Liver (tissue), 9 donors: ENCODE measurements around the gene KDELR3. TPM values are rescaled to one million over a fixed set of nuclear protein-coding genes. Genes with fewer than 3 reads are reported as not detected.

Experiments used
- DNase-seq: peaks from one replicate; pipeline ENCODE4 v3.0.0-alpha.2; 2017; ENCODE audit warnings: low spot score
- H3K27ac ChIP-seq, 2 donors: one replicate each; pipeline ENCODE4 v1.7.0; 2013; ENCODE audit warnings: inconsistent platforms in 2 of 2, low read length in 2 of 2, control low read depth in 1 of 2, low read depth in 1 of 2, mild to moderate bottlenecking in 1 of 2
- H3K27me3 ChIP-seq, 4 donors: one replicate each; pipeline versions ENCODE4 v1.6.1 to v1.7.0; 2013; ENCODE audit warnings: low read length in 3 of 4, inconsistent platforms in 1 of 4, mild to moderate bottlenecking in 1 of 4, moderate library complexity in 1 of 4; ENCODE audit not compliant: control insufficient read depth in 4 of 4, insufficient read depth in 4 of 4
- H3K36me3 ChIP-seq, 4 donors: one replicate each; pipeline versions ENCODE4 v1.6.1 to v1.7.0; 2013; ENCODE audit warnings: low read length in 3 of 4, mild to moderate bottlenecking in 3 of 4, low read depth in 1 of 4, moderate library complexity in 1 of 4; ENCODE audit not compliant: control insufficient read depth in 4 of 4, insufficient read depth in 3 of 4
- H3K4me1 ChIP-seq, 4 donors: one replicate each; pipeline versions ENCODE4 v1.6.1 to v1.7.0; 2013; ENCODE audit warnings: low read length in 3 of 4, mild to moderate bottlenecking in 3 of 4, moderate library complexity in 1 of 4; ENCODE audit not compliant: control insufficient read depth in 4 of 4, insufficient read depth in 4 of 4
- H3K4me3 ChIP-seq, 3 donors: one replicate each; pipeline versions ENCODE4 v1.6.1 to v1.7.0; 2013; ENCODE audit warnings: low read length in 3 of 3, control low read depth in 1 of 3, low read depth in 1 of 3, mild to moderate bottlenecking in 1 of 3
- H3K9ac ChIP-seq, 2 donors: one replicate each; pipeline ENCODE4 v1.7.0; 2013; ENCODE audit warnings: low read length in 2 of 2, mild to moderate bottlenecking in 2 of 2, moderate library complexity in 2 of 2, control low read depth in 1 of 2, low read depth in 1 of 2
- H3K9me3 ChIP-seq, 4 donors: one replicate each; pipeline versions ENCODE4 v1.6.1 to v1.7.0; 2013; ENCODE audit warnings: low read length in 3 of 4; ENCODE audit not compliant: control insufficient read depth in 4 of 4
- EGR1 ChIP-seq, 2 donors: IDR thresholded peaks; 2 replicates each; pipeline ENCODE4 v1.6.1; 2016 to 2018; ENCODE audit warnings: antibody characterized with exemption in 2 of 2, low read depth in 2 of 2
- FOXA1 ChIP-seq: IDR thresholded peaks from 2 replicates; pipeline ENCODE4 v1.6.1; 2016; ENCODE audit warnings: antibody characterized with exemption
- FOXA2 ChIP-seq: IDR thresholded peaks from 2 replicates; pipeline ENCODE4 v1.6.1; 2016; ENCODE audit warnings: antibody characterized with exemption
- GABPA ChIP-seq, 2 donors: IDR thresholded peaks in 1 of 2; conservative IDR thresholded peaks in 1 of 2; 2 replicates each; pipeline ENCODE4 v1.6.1; 2016; ENCODE audit warnings: antibody characterized with exemption in 2 of 2, mild to moderate bottlenecking in 1 of 2, moderate library complexity in 1 of 2
- HNF4A ChIP-seq, 2 donors: conservative IDR thresholded peaks; 2 replicates each; pipeline ENCODE4 v1.6.1; 2016; ENCODE audit warnings: antibody characterized with exemption in 2 of 2, mild to moderate bottlenecking in 2 of 2
- HNF4G ChIP-seq: IDR thresholded peaks from 2 replicates; pipeline ENCODE4 v1.6.1; 2016; ENCODE audit warnings: antibody characterized with exemption
- JUND ChIP-seq, 2 donors: IDR thresholded peaks; 2 replicates each; pipeline ENCODE4 v1.6.1; 2016; ENCODE audit warnings: antibody characterized with exemption in 2 of 2
- NR2F2 ChIP-seq: IDR thresholded peaks from 2 replicates; pipeline ENCODE4 v1.6.1; 2016; ENCODE audit warnings: antibody characterized with exemption
- RAD21 ChIP-seq, 2 donors: IDR thresholded peaks; 2 replicates each; pipeline ENCODE4 v1.6.1; 2016; ENCODE audit warnings: antibody characterized with exemption in 2 of 2, mild to moderate bottlenecking in 2 of 2
- RXRA ChIP-seq, 2 donors: IDR thresholded peaks; 2 replicates each; pipeline ENCODE4 v1.6.1; 2017 to 2018; ENCODE audit warnings: antibody characterized with exemption in 2 of 2, mild to moderate bottlenecking in 1 of 2
- SP1 ChIP-seq: IDR thresholded peaks from 2 replicates; pipeline ENCODE4 v1.6.1; 2018; ENCODE audit warnings: antibody characterized with exemption, mild to moderate bottlenecking
- TAF1 ChIP-seq: conservative IDR thresholded peaks from 2 replicates; pipeline ENCODE4 v1.6.1; 2016; ENCODE audit warnings: antibody characterized with exemption, mild to moderate bottlenecking
- YY1 ChIP-seq: IDR thresholded peaks from 2 replicates; pipeline ENCODE4 v1.6.1; 2016; ENCODE audit warnings: antibody characterized with exemption, mild to moderate bottlenecking
- WGBS: extraction: QIAGEN DNeasy Blood & Tissue Kit; methylation state at CpG from one replicate; pipeline ENCODE4 v1.1.7; 2013; 5-methylcytosine and 5-hydroxymethylcytosine counted together
- polyA plus RNA-seq, 2 donors: library from polyadenylated mRNA; stranded (reverse) in 1 of 2; unstranded in 1 of 2; fragments of 200-250 nt in 1 of 2; fragments of >200 nt in 1 of 2; fragmentation: Nextera tagmentation in 1 of 2; extraction: Ambion mirVana in 1 of 2; gene quantifications; one replicate each; pipeline versions ENCODE4 v1.2.1 to v1.2.3, GENCODE V29; 2013 to 2015
- total RNA-seq, 2 donors: library from RNA; depleted of rRNA; stranded (reverse); fragments of >200 nt; gene quantifications; one replicate each; pipeline ENCODE4 v1.2.3, GENCODE V29; 2014
- TF ChIP-seq, protein P1 (sequence below): IDR thresholded peaks from 2 replicates; pipeline ENCODE4 v1.6.1; 2016; ENCODE audit warnings: antibody characterized with exemption
- TF ChIP-seq, protein P2 (sequence below): IDR thresholded peaks from 2 replicates; pipeline ENCODE4 v1.6.1; 2016; ENCODE audit warnings: antibody characterized with exemption
- TF ChIP-seq, protein P3 (sequence below): fragments of 150-350 bp; IDR thresholded peaks from 2 replicates; pipeline ENCODE4 v1.5.1; 2017; ENCODE audit warnings: improper control_type of control experiment, low read depth, low read length; ENCODE audit not compliant: missing input control
- TF ChIP-seq, protein P4 (sequence below): IDR thresholded peaks from 2 replicates; pipeline ENCODE4 v1.6.1; 2016; ENCODE audit warnings: antibody characterized with exemption, mild to moderate bottlenecking
- TF ChIP-seq, protein P5 (sequence below): IDR thresholded peaks from 2 replicates; pipeline ENCODE4 v1.6.1; 2016; ENCODE audit warnings: antibody characterized with exemption
- donor health status: healthy.
- donor health status: healthy.
- donor health status: healthy.
- donor health status: healthy.
- donor health status: healthy.

Gene KDELR3
- total and polyA plus RNA-seq, 4 donors = 3.5 to 12.8 (median 9.5) TPM

DNA sequence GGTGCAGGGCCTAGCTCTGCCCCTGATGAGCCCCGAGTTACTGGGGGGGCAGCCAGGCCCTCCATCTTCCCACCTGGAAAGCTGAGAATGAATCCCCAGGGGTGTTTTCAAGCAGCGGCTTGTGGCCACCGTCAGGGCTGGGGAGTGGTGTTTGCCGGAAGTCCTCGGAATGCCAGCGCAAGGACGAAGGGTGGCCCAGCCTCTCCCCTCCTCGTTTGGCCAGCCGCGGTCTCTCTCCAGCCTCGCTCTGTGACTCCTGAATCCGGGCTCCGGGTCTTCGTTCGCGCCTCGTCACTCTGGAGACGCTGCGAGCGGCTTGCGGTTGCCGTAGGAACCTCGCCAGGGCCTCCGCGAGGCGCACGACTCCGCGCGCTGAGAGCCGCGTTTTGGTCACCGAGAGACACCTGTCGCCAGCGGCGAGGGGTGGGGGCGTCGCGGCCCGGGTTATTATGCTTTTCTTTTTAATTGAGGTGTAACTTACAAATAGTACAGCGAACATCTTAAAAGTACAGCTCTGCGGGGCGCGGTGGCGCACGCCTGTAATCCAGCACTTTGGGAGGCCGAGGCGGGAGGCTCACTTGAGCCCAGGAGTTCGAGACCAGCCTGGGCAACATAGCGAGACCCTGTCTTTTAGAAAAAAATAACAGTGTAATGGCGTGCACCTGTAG, 6.3 kb upstream of the KDELR3 start:
- no peak overlapping the region for H3K4me3 ChIP-seq
- H3K9ac ChIP-seq = no peak overlapping the region
- H3K27ac ChIP-seq = no peak overlapping the region
- no peaks in the 10 kb centered on the region for H3K36me3 ChIP-seq
- H3K9me3 ChIP-seq = no peaks in the 10 kb centered on the region
- H3K4me1 ChIP-seq = peaks cover 3 to 5% (median 4%) of the 10 kb centered on the region in 4 donors
- no peak for TF ChIP-seq TAF1
- peak in 1 of 2 donors; percentile 10 for TF ChIP-seq RAD21 (IDR thresholded peaks at IDR 0.05)
- TF ChIP-seq YY1 = no peak
- TF ChIP-seq, protein P1, sequence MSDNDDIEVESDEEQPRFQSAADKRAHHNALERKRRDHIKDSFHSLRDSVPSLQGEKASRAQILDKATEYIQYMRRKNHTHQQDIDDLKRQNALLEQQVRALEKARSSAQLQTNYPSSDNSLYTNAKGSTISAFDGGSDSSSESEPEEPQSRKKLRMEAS = no peak
- no peak for TF ChIP-seq EGR1 (IDR thresholded peaks at IDR 0.05; ENCODE audit: low read depth in 2 of 2)
- TF ChIP-seq SP1 = no peak
- H3K27me3 ChIP-seq = peaks cover 0 to 3% (median 1%) of the 10 kb centered on the region in 4 donors
- DNase-seq = peak; percentile 68
- WGBS = 14% methylated on average over 51 of the region's 51 CpGs

DNA sequence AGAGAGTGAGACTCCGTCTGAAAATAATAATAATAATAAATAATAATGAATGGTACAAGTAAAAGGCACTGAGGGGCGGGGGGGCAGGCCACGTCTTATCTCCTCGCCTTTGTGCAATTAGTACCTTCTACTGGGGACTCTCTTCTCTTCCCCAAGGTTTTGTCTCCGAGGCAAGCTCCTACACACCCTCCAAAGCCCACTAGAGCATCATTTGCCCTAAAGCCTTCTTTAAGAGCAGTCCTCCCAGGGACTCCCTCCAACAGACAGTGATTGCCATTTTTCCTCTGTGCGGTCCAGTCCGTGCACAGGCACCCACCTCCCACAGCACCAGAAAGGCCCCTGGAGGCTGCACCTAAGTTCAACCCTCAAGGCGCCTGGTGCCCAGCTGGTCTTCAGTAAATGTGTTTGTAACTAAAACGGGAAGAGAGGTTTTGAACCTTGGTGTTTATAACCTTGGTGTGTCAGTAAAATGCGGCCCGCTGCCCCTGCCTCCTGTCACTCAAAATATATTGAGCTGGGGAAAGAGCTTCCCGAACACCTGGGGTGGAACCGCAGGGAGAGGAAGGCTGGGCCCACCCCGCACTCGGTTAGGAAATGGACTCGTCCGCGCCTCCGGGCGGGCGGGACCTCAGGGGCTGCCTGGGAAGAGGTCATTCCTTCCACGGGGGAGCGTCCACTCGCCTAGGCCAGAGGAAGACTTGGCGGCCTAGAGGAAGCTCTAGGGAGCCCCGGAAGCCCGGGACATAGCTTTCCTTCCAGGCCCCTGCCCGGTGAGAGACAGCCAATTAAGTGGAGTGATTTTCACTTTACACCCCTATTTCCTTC, 4.7 kb upstream of the KDELR3 start:
- TF ChIP-seq HNF4A (conservative IDR thresholded peaks at IDR 0.05) (no peak), GABPA (IDR thresholded peaks at IDR 0.05 in 1 of 2, conservative IDR thresholded peaks at IDR 0.05 in 1 of 2) (no peak), JUND (IDR thresholded peaks at IDR 0.05) (no peak), TAF1 (no peak), FOXA1 (no peak), NR2F2 (no peak), YY1 (no peak), RXRA (IDR thresholded peaks at IDR 0.05) (no peak), HNF4G (no peak), EGR1 (IDR thresholded peaks at IDR 0.05; ENCODE audit: low read depth in 2 of 2) (no peak), RAD21 (IDR thresholded peaks at IDR 0.05) (no peak), FOXA2 (no peak), SP1 (no peak)
- TF ChIP-seq, protein P1 = no peak
- TF ChIP-seq, protein P2, sequence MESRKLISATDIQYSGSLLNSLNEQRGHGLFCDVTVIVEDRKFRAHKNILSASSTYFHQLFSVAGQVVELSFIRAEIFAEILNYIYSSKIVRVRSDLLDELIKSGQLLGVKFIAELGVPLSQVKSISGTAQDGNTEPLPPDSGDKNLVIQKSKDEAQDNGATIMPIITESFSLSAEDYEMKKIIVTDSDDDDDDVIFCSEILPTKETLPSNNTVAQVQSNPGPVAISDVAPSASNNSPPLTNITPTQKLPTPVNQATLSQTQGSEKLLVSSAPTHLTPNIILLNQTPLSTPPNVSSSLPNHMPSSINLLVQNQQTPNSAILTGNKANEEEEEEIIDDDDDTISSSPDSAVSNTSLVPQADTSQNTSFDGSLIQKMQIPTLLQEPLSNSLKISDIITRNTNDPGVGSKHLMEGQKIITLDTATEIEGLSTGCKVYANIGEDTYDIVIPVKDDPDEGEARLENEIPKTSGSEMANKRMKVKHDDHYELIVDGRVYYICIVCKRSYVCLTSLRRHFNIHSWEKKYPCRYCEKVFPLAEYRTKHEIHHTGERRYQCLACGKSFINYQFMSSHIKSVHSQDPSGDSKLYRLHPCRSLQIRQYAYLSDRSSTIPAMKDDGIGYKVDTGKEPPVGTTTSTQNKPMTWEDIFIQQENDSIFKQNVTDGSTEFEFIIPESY = no peak
- TF ChIP-seq, protein P3, sequence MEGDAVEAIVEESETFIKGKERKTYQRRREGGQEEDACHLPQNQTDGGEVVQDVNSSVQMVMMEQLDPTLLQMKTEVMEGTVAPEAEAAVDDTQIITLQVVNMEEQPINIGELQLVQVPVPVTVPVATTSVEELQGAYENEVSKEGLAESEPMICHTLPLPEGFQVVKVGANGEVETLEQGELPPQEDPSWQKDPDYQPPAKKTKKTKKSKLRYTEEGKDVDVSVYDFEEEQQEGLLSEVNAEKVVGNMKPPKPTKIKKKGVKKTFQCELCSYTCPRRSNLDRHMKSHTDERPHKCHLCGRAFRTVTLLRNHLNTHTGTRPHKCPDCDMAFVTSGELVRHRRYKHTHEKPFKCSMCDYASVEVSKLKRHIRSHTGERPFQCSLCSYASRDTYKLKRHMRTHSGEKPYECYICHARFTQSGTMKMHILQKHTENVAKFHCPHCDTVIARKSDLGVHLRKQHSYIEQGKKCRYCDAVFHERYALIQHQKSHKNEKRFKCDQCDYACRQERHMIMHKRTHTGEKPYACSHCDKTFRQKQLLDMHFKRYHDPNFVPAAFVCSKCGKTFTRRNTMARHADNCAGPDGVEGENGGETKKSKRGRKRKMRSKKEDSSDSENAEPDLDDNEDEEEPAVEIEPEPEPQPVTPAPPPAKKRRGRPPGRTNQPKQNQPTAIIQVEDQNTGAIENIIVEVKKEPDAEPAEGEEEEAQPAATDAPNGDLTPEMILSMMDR = no peak
- TF ChIP-seq, protein P4, sequence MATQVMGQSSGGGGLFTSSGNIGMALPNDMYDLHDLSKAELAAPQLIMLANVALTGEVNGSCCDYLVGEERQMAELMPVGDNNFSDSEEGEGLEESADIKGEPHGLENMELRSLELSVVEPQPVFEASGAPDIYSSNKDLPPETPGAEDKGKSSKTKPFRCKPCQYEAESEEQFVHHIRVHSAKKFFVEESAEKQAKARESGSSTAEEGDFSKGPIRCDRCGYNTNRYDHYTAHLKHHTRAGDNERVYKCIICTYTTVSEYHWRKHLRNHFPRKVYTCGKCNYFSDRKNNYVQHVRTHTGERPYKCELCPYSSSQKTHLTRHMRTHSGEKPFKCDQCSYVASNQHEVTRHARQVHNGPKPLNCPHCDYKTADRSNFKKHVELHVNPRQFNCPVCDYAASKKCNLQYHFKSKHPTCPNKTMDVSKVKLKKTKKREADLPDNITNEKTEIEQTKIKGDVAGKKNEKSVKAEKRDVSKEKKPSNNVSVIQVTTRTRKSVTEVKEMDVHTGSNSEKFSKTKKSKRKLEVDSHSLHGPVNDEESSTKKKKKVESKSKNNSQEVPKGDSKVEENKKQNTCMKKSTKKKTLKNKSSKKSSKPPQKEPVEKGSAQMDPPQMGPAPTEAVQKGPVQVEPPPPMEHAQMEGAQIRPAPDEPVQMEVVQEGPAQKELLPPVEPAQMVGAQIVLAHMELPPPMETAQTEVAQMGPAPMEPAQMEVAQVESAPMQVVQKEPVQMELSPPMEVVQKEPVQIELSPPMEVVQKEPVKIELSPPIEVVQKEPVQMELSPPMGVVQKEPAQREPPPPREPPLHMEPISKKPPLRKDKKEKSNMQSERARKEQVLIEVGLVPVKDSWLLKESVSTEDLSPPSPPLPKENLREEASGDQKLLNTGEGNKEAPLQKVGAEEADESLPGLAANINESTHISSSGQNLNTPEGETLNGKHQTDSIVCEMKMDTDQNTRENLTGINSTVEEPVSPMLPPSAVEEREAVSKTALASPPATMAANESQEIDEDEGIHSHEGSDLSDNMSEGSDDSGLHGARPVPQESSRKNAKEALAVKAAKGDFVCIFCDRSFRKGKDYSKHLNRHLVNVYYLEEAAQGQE = no peak
- TF ChIP-seq, protein P5, sequence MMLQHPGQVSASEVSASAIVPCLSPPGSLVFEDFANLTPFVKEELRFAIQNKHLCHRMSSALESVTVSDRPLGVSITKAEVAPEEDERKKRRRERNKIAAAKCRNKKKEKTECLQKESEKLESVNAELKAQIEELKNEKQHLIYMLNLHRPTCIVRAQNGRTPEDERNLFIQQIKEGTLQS = no peak
- Histone ChIP-seq H3K9me3 (no peaks in the 10 kb centered on the region), H3K4me1 (peaks cover 4 to 11% (median 6%) of the 10 kb centered on the region in 4 donors), H3K9ac (no peak overlapping the region), H3K36me3 (no peaks in the 10 kb centered on the region), H3K4me3 (no peak overlapping the region), H3K27ac (no peak overlapping the region), H3K27me3 (peaks cover 0 to 3% (median 0%) of the 10 kb centered on the region in 4 donors)
- peak; percentile 60 for DNase-seq
- WGBS = 46% methylated on average over 28 of the region's 28 CpGs
